Upper lobe of left lung (tissue), 6 donors: Measurements from ENCODE around the gene RINL. TPM values are rescaled to one million over a fixed set of nuclear protein-coding genes. Genes with fewer than 3 reads are reported as not detected.
"Not testable (repeated sequence)": the region's sequence is repeated elsewhere in the genome, so short reads cannot be mapped to it uniquely, and the experiment has no call there.

ENCODE experiments used
- ATAC-seq, 2 donors: fragments of 200-7000 bp; cut with Tn5 transposase; one replicate each; pipeline ENCODE4 v1.9.1; 2022; ENCODE audit warnings: mild to moderate bottlenecking in 2 of 2, moderate library complexity in 2 of 2; ENCODE audit not compliant: low FRiP score in 2 of 2
- DNase-seq, 2 donors: peaks; one replicate each; pipeline ENCODE4 v3.0.0-alpha.2; 2019 to 2020
- H3K27ac ChIP-seq, 4 donors: fragments of 200-600 bp; sonication (generic); one replicate each; pipeline ENCODE4 v1.5.1; 2016 to 2019
- H3K27me3 ChIP-seq, 4 donors: fragments of 200-600 bp; sonication (generic); one replicate each; pipeline ENCODE4 v1.5.1; 2017 to 2019
- H3K36me3 ChIP-seq, 4 donors: fragments of 200-600 bp; sonication (generic); one replicate each; pipeline ENCODE4 v1.5.1; 2016 to 2019
- H3K4me1 ChIP-seq, 4 donors: fragments of 200-600 bp; sonication (generic); one replicate each; pipeline ENCODE4 v1.5.1; 2018 to 2019
- H3K4me3 ChIP-seq, 4 donors: fragments of 200-600 bp; sonication (generic); one replicate each; pipeline ENCODE4 v1.5.1; 2017 to 2019; ENCODE audit warnings: mild to moderate bottlenecking in 2 of 4, moderate library complexity in 1 of 4
- H3K9me3 ChIP-seq, 4 donors: fragments of 200-600 bp; sonication (generic); one replicate each; pipeline ENCODE4 v1.5.1; 2018 to 2019
- CTCF ChIP-seq, 6 experiments: fragments of 450-650 bp in 4 of 6; fragments of 200-600 bp in 2 of 6; sonication (generic) in 2 of 6; IDR thresholded peaks; one replicate each; pipeline ENCODE4 v1.5.1; 2016 to 2019; ENCODE audit warnings: antibody characterized with exemption in 6 of 6
- EP300 ChIP-seq, 4 donors: sonication (generic); formaldehyde crosslinking; IDR thresholded peaks; one replicate each; pipeline ENCODE4 v1.5.1; 2017; ENCODE audit warnings: antibody characterized with exemption in 4 of 4, control low read depth in 2 of 4
- POLR2A ChIP-seq, 4 donors: fragments of 450-650 bp; IDR thresholded peaks; one replicate each; pipeline ENCODE4 v1.5.1; 2016 to 2017; ENCODE audit warnings: antibody characterized with exemption in 4 of 4, mild to moderate bottlenecking in 2 of 4
- POLR2AphosphoS5 ChIP-seq, 2 donors: sonication (generic); formaldehyde crosslinking; IDR thresholded peaks; one replicate each; pipeline ENCODE4 v1.5.1; 2017; ENCODE audit warnings: antibody characterized with exemption in 2 of 2
- WGBS, 2 donors: methylation state at CpG; one replicate each; pipeline ENCODE4 v1.1.5; 2017 to 2018; 5-methylcytosine and 5-hydroxymethylcytosine counted together
- total RNA-seq, 6 donors: library from RNA; depleted of rRNA in 4 of 6; stranded (reverse); fragments of >200 nt in 4 of 6; gene quantifications; one replicate each; pipeline versions ENCODE4 v1.1.0 to v1.2.1, GENCODE V29; 2016 to 2021
- donor health status: DM: no; HTN: no; CAD: no; lungs with moderate emphysema.
- donor health status: DM: no; HTN: yes; CAD: no; lungs with severe emphysema.

RINL gene
- total RNA-seq, 6 donors from 2014 or later: 8.7 to 23.1 (median 13.2) TPM

GRCh38 chr19:38831142-38831605, 46.9 kb downstream of the RINL start:
- H3K4me3 ChIP-seq: peak overlapping the region; percentile 62 to 93 (median 82)
- peaks cover 4 to 46% (median 32%) of the 10 kb centered on the region in 4 donors for H3K36me3 ChIP-seq
- TF ChIP-seq EP300 (IDR thresholded peaks at IDR 0.05): peak in 1 of 4 donors; percentile 39
- no peak for TF ChIP-seq POLR2A (IDR thresholded peaks at IDR 0.05)
- no peak for TF ChIP-seq CTCF (IDR thresholded peaks at IDR 0.05)
- TF ChIP-seq POLR2AphosphoS5 (IDR thresholded peaks at IDR 0.05): peak; percentile 14 to 53
- no peaks in the 10 kb centered on the region for H3K27me3 ChIP-seq
- ATAC-seq: peak; percentile 73 to 87
- WGBS, 2 donors: 0 to 4% methylated on average over 1 to 16 of the region's 16 CpGs
- H3K27ac ChIP-seq: peak overlapping the region; percentile 91 to 97 (median 94)
- H3K9me3 ChIP-seq: no peaks in the 10 kb centered on the region
- H3K4me1 ChIP-seq: peaks cover 24 to 54% (median 38%) of the 10 kb centered on the region in 4 donors
- DNase-seq: peak; percentile 92

- DNase-seq: no peak
- Histone ChIP-seq H3K27ac (peak overlapping the region in 3 of 4 donors; percentile 91 to 97 (median 97)), H3K4me3 (peak overlapping the region in 1 of 4 donors; percentile 84), H3K9me3 (no peaks in the 10 kb centered on the region), H3K27me3 (no peaks in the 10 kb centered on the region), H3K4me1 (peaks cover 24 to 44% (median 36%) of the 10 kb centered on the region in 4 donors), H3K36me3 (peaks cover 0 to 39% (median 25%) of the 10 kb centered on the region in 4 donors)
- TF ChIP-seq POLR2AphosphoS5 (IDR thresholded peaks at IDR 0.05) (no peak), POLR2A (IDR thresholded peaks at IDR 0.05) (no peak), CTCF (IDR thresholded peaks at IDR 0.05) (no peak), EP300 (IDR thresholded peaks at IDR 0.05) (no peak)
- 74 to 85% methylated on average over 4 of the region's 4 CpGs for WGBS, 2 donors
- ATAC-seq: no peak
Measured at GRCh38 chr19:38830039-38830733, 47.9 kb downstream of the RINL start.

GRCh38 chr19:38829203-38829602, 48.9 kb downstream of the RINL start:
- TF ChIP-seq CTCF (IDR thresholded peaks at IDR 0.05): peak in 1 of 6 experiments; percentile 12
- not testable (repeated sequence) for H3K4me3 ChIP-seq, DNase-seq, H3K27me3 ChIP-seq, H3K27ac ChIP-seq, H3K9me3 ChIP-seq, ATAC-seq
- 82 to 87% methylated on average over 7 of the region's 7 CpGs for WGBS, 2 donors
- peaks cover 0 to 38% (median 25%) of the 10 kb centered on the region in 4 donors for H3K36me3 ChIP-seq
- peaks cover 24 to 41% (median 35%) of the 10 kb centered on the region in 4 donors for H3K4me1 ChIP-seq

- WGBS, 2 donors: 55 to 76% methylated on average over 6 of the region's 6 CpGs
- no peak overlapping the region for H3K4me3 ChIP-seq
- TF ChIP-seq POLR2AphosphoS5 (IDR thresholded peaks at IDR 0.05) (no peak), POLR2A (IDR thresholded peaks at IDR 0.05) (no peak), CTCF (IDR thresholded peaks at IDR 0.05) (no peak), EP300 (IDR thresholded peaks at IDR 0.05) (no peak)
- ATAC-seq (no peak), DNase-seq (no peak)
- H3K9me3 ChIP-seq: no peaks in the 10 kb centered on the region
- H3K27me3 ChIP-seq: no peaks in the 10 kb centered on the region
- H3K36me3 ChIP-seq: peaks cover 10 to 52% (median 32%) of the 10 kb centered on the region in 4 donors
- H3K4me1 ChIP-seq: peaks cover 16 to 34% (median 28%) of the 10 kb centered on the region in 4 donors
- H3K27ac ChIP-seq: peak overlapping the region in 1 of 4 donors; percentile 1
Measured at GRCh38 chr19:38826856-38827551, 51.1 kb downstream of the RINL start.

- peaks cover 10 to 61% (median 37%) of the 10 kb centered on the region in 4 donors for H3K36me3 ChIP-seq
- H3K27ac ChIP-seq: peak overlapping the region in 1 of 4 donors; percentile 27
- H3K9me3 ChIP-seq: not testable (repeated sequence)
Measured at GRCh38 chr19:38825936-38826335, 52.1 kb downstream of the RINL start.

GRCh38 chr19:38821230-38821825, 56.7 kb downstream of the RINL start:
- H3K27me3 ChIP-seq, H3K27ac ChIP-seq, H3K9me3 ChIP-seq, ATAC-seq, H3K4me3 ChIP-seq, H3K4me1 ChIP-seq, DNase-seq: not testable (repeated sequence)
- 90 to 100% methylated on average over 7 to 29 of the region's 29 CpGs for WGBS, 2 donors
- H3K36me3 ChIP-seq: peaks cover 22 to 64% (median 39%) of the 10 kb centered on the region in 4 donors

More at GRCh38 chr19:38825936-38826335, 52.1 kb downstream of the RINL start:
- not testable (repeated sequence) for H3K4me3 ChIP-seq, ATAC-seq, H3K27me3 ChIP-seq, DNase-seq
- WGBS, 2 donors: 86 to 88% methylated on average over 7 of the region's 7 CpGs
- peaks cover 13 to 33% (median 24%) of the 10 kb centered on the region in 4 donors for H3K4me1 ChIP-seq
